OCI-M2 (cell line): ENCODE measurements around the gene WDTC1.

Experiments
- DNase-seq: peaks from one replicate; lab custom pipeline; 2025; ENCODE audit not compliant: unreplicated experiment; lab: John Stamatoyannopoulos, UW

Gene WDTC1

DNA sequence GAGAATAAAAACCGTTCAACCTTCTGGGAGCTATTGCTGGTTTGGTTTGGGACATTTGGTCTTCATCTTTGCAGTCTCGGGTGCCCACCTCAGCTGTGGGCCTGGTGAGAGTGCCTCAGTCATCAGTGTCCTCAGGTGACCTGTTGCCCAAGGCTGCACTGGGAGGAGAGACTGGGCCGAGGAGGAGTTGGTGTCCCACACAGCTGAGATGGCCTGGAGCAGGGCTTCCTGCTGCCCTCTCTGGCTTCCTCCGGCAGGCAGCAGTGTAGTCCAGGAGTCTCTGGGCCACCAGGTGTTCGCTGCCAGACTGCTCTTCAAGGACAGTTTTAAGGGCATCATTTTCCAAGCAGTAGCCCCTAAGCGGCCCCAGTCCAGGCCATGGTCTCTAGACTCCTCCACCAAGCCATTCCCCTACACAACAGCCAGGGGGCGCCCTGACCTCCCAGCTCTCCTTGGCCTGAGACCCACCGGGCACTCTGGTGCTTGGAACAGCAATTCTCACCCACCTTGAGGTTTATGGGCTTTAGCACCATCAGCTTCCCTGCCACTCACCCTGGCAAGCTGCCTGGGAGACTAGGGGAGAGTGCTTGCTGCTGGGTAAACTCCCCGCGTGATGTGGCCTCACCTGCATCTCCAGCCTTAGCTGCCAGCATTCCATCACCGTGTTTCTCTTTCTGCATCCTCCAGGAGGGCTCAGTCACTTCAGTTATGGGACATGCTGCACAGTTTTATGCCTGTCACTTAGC lies 98.3 kb downstream of the WDTC1 start:
- DNase-seq = no peak

GRCh38 chr1:27333717-27334279 lies 99.4 kb downstream of the WDTC1 start:
- no peak for DNase-seq

- no peak for DNase-seq
Observed at GRCh38 chr1:27335506-27336422, 101.3 kb downstream of the WDTC1 start.

DNA sequence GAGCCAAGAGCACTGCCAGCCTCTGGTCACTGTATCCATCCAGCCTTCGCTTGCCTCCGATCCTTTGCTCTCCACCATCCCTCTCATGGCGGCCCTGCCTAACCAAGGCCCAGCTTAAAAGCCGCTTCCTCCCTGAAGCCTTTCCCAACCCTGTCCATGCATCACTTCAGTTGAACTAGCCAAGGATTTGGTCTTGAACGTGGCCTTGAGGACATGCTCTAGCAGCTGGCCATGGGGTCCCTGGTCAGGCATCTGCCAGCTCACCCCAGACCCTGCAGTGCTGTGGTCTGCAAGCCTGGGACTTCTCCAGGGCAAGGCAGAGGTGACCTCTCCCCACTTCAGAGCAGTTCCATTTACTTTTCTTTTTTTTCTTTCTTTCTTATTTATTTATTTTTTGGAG lies 102.3 kb downstream of the WDTC1 start:
- no peak for DNase-seq

DNA sequence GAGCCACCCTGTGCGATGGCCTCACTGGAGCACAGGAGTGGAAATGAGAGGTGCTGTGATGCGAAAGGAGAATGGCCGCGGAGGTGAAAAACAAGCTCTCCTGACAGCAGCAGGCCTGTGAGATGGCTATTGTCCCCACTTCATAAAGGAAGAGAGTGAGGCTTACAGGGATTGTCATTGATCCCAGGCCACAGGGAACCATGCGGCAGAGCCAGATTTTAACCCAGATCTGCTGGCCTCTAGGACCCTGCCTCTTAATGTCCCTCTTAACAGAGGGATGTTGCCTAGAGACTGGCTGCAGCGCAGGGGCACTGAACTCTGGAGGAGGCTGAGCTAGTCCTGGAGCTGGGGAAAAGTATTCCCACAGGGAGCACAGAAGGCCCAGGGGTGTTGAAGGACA lies 104.3 kb downstream of the WDTC1 start:
- DNase-seq = no peak

DNA sequence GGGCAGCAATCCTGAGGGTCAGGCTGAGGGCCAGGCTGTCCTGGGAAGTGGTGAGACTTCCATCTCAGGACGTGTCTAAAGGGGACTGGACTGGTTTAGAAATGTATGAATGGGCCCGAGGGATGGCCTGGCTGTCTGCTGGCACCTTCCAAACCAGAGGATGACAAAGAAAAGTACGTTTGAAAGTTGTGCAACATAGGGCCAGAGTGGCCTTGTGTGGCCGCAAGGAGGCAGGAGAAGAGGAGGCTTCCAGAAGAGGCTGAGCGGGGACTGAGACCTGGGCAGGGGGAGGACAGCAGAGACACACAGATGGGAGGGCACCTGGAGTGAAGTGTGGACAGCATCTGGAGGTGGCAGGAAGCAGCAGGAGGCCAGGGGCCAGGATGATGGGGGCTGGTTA lies 104.8 kb downstream of the WDTC1 start:
- DNase-seq = no peak

- peak; percentile 35 for DNase-seq
Observed at GRCh38 chr1:27341525-27342252, 107.3 kb downstream of the WDTC1 start, which contains the start of gene SYTL1. Gene SYTL1, plus strand, starts transcription at chr1:27342022. Its CDS starts 3,313 bp downstream, at chr1:27345335.

DNA sequence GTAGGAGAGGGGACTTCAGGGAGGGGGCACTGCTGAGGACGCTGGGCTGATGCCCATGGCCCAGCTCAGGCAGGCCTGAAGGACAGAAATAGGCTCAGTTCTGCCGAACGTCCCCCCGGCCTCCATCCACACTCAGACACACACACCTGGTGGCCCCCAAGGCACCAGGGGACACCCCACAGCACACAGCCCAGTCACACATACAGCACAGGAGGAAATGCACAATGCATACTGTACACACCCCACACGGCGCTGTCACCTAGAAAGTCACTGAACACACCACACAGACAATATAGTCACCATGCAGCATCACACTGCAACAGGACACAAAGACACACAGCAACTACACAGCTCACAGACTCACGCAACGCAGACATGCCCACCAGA lies 108.0 kb downstream of the WDTC1 start:
- no peak for DNase-seq

- no peak for DNase-seq
Observed at GRCh38 chr1:27342778-27343638, 108.6 kb downstream of the WDTC1 start.

DNA sequence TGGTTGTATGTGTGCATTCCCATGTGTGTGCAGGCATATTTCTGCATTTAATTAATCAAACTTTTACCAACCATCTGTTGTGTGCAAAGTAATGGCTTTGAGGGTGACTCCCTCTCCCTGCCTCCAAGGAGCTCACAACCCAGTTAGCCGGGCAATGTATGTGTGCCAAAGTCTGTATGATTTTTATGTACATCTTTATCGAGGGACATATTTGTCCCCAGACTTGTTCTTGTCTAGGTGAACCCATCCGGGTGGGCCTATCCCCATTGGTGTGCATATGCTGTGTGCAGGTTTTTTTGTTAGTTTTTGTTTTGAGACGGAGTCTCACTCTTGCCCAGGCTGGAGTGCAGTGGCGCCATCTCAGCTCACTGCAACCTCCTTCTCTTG lies 109.2 kb downstream of the WDTC1 start:
- DNase-seq = no peak

DNA sequence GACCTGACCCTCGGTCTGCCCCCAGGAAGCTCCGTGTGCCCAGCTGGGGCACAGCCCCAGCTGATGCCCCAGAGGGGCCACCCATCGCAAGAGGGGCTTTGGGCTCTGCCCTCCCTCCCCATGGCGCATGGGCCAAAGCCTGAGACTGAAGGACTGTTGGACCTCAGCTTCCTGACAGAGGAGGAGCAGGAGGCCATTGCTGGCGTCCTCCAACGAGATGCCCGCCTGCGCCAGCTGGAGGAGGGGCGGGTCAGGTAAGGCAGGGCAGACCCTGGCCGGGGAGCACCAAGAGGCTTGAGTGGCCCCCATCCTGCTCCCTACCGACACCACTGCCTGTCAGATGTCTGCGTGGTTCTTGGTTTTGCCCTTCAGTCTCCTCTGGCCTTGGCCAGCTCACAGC lies 110.8 kb downstream of the WDTC1 start:
- DNase-seq = no peak

- no peak for DNase-seq
Observed at GRCh38 chr1:27346357-27346756, 111.9 kb downstream of the WDTC1 start.

- DNase-seq = no peak
Observed at GRCh38 chr1:27346991-27347624, 112.7 kb downstream of the WDTC1 start.

GRCh38 chr1:27348861-27349783 lies 114.7 kb downstream of the WDTC1 start:
- no peak for DNase-seq

DNA sequence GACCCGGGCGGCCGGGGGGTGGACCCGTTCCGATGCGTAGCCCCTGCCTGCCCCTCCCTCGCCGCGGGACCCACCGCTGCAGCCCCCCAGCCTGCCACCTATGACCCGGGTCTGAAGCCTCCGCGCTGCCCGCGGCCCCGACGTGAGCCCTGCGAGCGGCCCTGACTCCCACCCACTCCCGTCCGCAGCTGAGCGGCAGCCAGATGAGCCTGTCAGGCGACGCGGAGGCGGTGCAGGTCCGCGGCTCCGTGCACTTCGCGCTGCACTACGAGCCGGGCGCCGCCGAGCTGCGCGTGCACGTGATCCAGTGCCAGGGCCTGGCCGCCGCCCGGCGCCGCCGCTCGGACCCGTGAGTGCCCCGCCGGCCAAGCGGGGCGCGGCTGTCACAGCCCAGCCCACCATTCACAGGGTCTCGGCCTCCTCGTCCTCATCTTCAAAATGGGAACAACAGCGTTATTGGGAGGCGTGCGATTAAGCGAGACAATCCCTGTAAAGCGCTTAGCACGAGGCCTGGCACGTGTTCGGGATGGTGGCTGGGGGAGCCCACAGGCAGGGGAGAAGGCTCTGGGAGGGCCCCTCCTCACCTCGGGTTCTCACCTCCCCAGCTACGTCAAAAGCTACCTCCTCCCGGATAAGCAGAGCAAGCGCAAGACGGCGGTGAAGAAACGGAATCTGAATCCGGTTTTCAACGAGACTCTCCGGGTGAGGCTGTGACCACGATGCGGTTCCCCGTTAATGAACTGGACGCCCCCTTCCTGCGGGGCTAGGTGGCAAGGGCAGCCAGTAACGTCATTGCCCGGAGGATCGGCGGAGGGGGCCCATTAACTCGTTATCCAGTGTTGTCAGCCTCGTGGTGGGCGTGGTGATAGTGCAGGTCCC lies 115.6 kb downstream of the WDTC1 start:
- DNase-seq = no peak

DNA sequence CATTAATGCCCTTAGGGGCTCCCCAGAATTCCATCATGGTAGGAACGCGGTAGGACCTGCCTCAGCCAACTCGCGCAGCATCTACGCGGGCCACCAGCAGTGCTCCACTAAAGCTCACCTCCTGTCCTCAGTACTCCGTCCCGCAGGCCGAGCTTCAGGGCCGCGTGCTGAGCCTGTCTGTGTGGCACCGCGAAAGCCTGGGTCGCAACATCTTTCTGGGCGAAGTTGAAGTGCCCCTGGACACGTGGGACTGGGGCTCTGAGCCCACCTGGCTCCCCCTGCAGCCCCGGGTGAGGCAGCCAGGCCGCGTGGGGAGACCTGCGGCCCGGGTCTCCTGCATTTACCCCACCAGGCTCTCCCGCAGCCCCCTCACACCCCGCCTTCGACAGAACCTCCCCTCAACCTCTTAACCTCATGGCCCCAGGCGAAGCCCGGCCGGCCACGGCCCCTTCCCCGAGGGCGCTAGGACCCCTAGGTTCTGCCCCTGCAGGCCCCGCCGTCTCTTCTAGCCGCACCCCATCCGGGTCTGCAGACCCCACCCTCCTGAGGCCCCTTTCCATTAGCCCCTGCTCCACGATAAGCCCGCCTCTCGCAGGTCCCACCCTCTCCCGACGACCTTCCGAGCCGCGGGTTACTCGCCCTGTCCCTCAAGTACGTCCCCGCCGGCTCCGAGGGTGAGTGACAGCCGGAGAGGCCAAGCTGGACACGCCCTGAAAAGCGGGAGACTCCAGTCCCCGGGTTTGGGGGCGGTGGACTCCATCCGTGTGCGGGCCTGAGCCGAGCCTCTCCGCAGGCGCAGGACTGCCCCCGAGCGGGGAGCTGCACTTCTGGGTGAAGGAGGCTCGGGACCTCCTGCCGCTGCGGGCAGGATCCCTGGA lies 116.5 kb downstream of the WDTC1 start:
- no peak for DNase-seq
